GM18870 (cell line): ENCODE results near the gene LRRN4.

Experiments used
- ATAC-seq: cut with Tn5 transposase; IDR thresholded peaks from one replicate; pipeline ENCODE4 v1.9.1; 2021; ENCODE audit warnings: moderate library complexity; ENCODE audit not compliant: unreplicated experiment

Gene LRRN4

DNA sequence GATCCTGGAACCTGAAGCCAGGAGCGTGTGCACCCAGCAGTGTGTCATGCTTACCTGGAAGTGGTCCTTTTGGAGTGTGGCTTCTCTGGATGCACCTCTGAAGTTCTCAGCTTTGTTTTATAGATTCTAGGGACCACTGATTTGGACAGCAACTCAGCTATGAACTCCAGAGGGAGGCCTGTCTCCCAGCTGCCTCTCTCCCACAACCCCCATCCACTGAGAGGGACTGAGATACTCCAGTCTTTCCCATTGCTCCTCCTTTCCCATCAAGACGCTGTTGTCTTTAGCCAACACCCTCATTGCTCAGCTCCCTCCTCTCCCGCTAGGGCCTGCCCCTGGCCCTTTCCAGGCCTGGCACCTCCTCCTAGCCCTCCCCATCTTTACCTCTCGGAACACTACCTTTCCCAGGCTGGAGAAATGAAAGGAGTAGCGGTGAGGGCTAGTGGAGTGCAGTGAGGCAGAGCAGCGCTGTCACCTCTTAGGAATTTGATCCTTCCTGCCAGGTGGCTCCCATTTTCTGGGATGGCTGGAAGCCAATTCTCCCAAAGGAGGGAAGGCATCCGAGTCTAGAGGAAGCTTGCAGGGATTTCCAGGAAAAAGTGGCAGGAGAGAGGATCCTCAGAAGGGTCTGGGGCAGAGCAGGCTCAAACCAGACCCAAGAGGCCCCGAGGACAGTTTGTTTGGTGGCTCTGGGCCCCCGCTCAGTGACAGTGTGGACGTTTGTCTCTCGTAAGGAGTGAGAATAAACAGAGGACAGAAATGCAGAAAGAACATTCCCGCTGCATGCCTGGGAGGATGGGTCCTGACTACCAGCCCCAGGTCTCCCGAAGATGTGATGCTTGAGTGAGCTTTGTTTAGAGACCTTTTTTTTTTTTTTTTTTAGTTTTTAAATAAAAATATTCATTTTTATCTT lies at the start of gene LRRN4:
LRRN4 (minus strand) TSS at position 285 of the 913 bp plus-strand sequence. CDS start 1,261 bp downstream, outside the sequence.
- no peak for ATAC-seq

GRCh38 chr20:6103301-6103700 lies 49.4 kb upstream of the LRRN4 start:
- ATAC-seq = no peak

- no peak for ATAC-seq
Measured at GRCh38 chr20:6101346-6101745, 47.5 kb upstream of the LRRN4 start.

- no peak for ATAC-seq
Measured at GRCh38 chr20:6100246-6100645, 46.4 kb upstream of the LRRN4 start.

- no peak for ATAC-seq
Measured at GRCh38 chr20:6099819-6100218, 46.0 kb upstream of the LRRN4 start.

- ATAC-seq = no peak
Measured at GRCh38 chr20:6095409-6095808, 41.5 kb upstream of the LRRN4 start.

- no peak for ATAC-seq
Measured at GRCh38 chr20:6094565-6094964, 40.7 kb upstream of the LRRN4 start.

DNA sequence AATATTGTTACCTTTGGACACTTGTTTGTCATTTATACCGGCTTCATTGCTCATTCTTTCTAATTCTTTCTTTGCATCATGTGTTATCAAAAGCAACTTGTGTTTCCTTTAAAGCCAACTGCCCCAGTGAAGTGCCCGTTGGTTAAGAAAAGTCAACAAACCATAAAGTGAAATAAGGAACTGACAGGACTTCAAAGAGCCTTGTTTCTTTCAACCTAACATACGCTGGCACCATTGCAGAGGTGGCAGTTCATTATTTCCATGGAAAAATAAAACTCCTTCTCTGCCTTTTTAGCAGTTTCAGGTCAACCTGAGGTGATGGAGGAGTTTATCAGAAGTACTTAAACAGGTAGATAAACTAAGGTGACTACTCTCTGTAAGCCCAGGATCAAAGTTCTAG lies 40.2 kb upstream of the LRRN4 start:
- no peak for ATAC-seq

- ATAC-seq = no peak
Measured at GRCh38 chr20:6091661-6092060, 37.8 kb upstream of the LRRN4 start.

- no peak for ATAC-seq
Measured at GRCh38 chr20:6086868-6087267, 33.0 kb upstream of the LRRN4 start.

- ATAC-seq = no peak
Measured at GRCh38 chr20:6083926-6084325, 30.1 kb upstream of the LRRN4 start.

GRCh38 chr20:6081236-6081635 lies 27.4 kb upstream of the LRRN4 start:
- no peak for ATAC-seq

GRCh38 chr20:6079016-6079415 lies 25.2 kb upstream of the LRRN4 start:
- no peak for ATAC-seq

DNA sequence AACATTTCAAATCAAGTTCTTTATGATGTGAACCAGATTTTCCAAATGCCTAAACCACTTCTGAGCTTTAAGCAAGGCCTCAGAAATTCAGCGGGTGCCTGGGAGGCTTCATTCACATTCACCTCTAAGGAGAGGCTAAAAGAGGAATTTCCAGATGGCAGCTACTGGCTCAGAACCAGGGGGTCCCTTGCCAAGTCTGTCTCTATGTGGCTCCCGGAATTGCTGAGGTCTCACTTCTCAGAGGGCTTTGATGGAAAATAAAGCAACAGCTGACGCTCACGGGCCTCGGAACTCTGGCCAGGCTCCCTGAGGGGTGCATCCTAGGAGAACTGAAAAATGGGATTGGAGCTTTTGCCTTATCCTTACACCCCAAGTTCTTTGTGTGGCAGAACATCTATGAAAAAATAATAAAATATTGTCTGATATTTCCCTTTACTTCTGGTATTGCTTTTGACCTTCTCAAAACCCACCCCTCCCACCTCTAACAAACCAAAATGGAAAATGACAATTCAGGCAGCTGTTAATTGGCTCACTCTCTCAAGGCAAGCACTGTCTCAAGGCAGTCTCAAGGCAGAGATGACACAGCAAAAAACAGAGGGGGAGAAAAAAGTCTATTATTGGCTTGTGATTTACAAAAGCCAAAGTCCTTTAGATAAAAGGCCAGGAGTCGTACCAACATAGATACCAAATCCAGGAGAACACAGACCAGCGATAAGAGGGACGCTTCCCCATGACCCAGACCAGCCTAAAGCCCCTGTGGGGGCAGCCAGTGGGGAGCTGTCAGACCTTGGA lies 21.8 kb upstream of the LRRN4 start:
- no peak for ATAC-seq

GRCh38 chr20:6074784-6075183 lies 20.9 kb upstream of the LRRN4 start:
- no peak for ATAC-seq

DNA sequence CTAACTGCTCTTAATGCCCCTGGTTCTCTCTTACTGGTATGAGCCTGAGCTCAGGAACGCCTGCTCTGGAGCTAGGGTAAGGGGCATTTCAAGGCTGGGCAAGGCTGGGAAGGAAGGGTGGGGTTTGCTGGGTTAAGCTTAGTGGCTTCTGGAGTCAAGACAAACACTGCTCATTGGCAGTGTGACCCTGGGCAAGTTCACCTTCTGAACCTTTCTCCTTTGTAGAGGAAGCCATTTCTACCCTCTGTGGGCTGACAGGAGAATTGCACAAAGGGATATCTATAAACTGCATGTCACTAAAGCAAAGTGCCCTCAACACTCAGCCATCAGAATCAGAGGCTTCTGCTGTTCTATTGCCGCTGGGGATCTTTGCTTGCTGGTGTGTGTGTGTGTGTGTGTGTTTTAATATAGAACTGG lies 20.3 kb upstream of the LRRN4 start:
- ATAC-seq = peak; percentile 63

GRCh38 chr20:6070829-6071695 lies 17.2 kb upstream of the LRRN4 start:
- no peak for ATAC-seq

DNA sequence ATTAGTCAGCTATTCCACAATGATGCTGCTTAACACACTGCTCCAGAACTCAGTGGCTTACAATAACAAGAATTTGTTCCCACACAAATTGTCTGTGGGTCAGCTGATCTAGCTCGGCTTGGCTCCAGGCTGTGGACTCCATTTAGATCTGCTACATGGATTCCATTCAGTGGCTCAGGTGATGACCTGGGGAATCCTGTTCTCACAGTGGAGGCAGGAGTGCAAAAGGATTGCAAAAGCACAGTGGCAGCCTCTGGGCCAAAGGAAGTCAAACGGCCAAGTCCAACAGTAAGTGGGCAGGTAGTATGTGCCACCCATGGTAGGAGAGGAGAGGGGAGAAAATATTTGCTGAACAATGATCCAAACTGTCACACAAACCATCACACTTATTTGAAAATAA lies 15.8 kb upstream of the LRRN4 start:
- ATAC-seq = no peak

GRCh38 chr20:6067763-6068318 lies 14.0 kb upstream of the LRRN4 start:
- no peak for ATAC-seq

GRCh38 chr20:6066582-6066981 lies 12.7 kb upstream of the LRRN4 start:
- ATAC-seq = no peak

DNA sequence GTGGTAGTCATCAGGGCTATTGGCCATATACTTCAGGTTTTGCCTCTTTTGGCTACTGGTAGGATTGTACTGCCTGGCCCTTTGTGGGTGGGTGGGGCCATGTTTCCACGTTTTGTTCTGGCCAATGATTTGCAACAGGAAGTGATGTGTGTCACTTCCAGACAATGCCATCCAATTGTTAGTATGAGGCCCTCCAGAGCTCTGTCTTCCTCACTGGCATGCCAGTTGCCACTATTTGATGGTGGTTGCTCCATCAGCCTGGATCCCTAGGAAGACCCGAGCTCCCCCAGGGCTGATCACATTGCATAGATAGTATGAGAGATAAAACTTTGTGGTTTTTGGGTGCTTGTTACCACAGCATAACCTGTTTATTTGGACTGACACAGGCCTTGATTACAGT lies 7.7 kb upstream of the LRRN4 start:
- ATAC-seq = no peak
